Activated B cell treated with CpG ODN at 0.5 μM for 24 hours (primary cell): ENCODE measurements around the gene PPP2R2C. TPM values are rescaled to one million over a fixed set of nuclear protein-coding genes. Genes with fewer than 3 reads are reported as not detected.

Experiments
- ATAC-seq: fragments of 200-7000 bp; cut with Tn5 transposase; one replicate; pipeline ENCODE4 v1.10.0; 2021; ENCODE audit warnings: low read depth, mild to moderate bottlenecking, moderate library complexity
- CTCF ChIA-PET: fragments of 350-600 bp; sonication (Branson Sonifier 250); formaldehyde crosslinking; loops from one replicate; lab custom pipeline; 2021; ENCODE audit warnings: antibody characterized with exemption; lab: Charles Lee
- POLR2A ChIA-PET: fragments of 350-600 bp; sonication (Branson Sonifier 250); formaldehyde crosslinking; loops from one replicate; lab custom pipeline; 2021; ENCODE audit warnings: antibody characterized with exemption; lab: Charles Lee
- DNase-seq: peaks from one replicate; pipeline ENCODE4 v3.0.0; 2022
- H3K27ac Mint-ChIP-seq: one replicate; pipeline ENCODE4 v1.8.0; 2020; ENCODE audit warnings: mixed read lengths
- H3K27me3 Mint-ChIP-seq: one replicate; pipeline ENCODE4 v1.8.0; 2021; ENCODE audit warnings: mixed read lengths
- H3K36me3 Mint-ChIP-seq: one replicate; pipeline ENCODE4 v1.8.0; 2021; ENCODE audit warnings: low read depth, mixed read lengths
- H3K4me1 Mint-ChIP-seq: one replicate; pipeline ENCODE4 v1.8.0; 2021; ENCODE audit warnings: mixed read lengths
- H3K4me3 Mint-ChIP-seq: one replicate; pipeline ENCODE4 v1.8.0; 2020; ENCODE audit warnings: mild to moderate bottlenecking, mixed read lengths
- H3K9me3 Mint-ChIP-seq: one replicate; pipeline ENCODE4 v1.8.0; 2020; ENCODE audit warnings: mixed read lengths
- CTCF ChIP-seq: fragments of 200-600 bp; IDR thresholded peaks from one replicate; pipeline ENCODE4 v1.8.0; 2022; ENCODE audit warnings: antibody characterized with exemption, mild to moderate bottlenecking
- intact Hi-C: fragments of 100-400 bp; cut with micrococcal nuclease; formaldehyde crosslinking; loops from one replicate; pipeline ENCODE4 v1.15.1; 2024
- total RNA-seq: library from RNA; stranded (reverse); gene quantifications from 2 replicates; pipeline ENCODE4 v1.2.3, GENCODE V29; 2022

Gene PPP2R2C
- total RNA-seq, 1 donor from 2014 or later = not detected

GRCh38 chr4:6296026-6296425 lies 176.4 kb downstream of the PPP2R2C start:
- H3K9me3 Mint-ChIP-seq = no peaks in the 10 kb centered on the region
- CTCF ChIA-PET = no interaction called here

GRCh38 chr4:6295495-6295894 lies 176.9 kb downstream of the PPP2R2C start:
- no peak overlapping the region for H3K27ac Mint-ChIP-seq
- ChIA-PET POLR2A (no interaction called here), CTCF (no interaction called here)
- H3K9me3 Mint-ChIP-seq = no peaks in the 10 kb centered on the region
- H3K4me1 Mint-ChIP-seq = no peaks in the 10 kb centered on the region
- no peaks in the 10 kb centered on the region for H3K27me3 Mint-ChIP-seq
- ATAC-seq (no peak), DNase-seq (no peak)
- intact Hi-C loops = no loop called here
- H3K4me3 Mint-ChIP-seq = no peak overlapping the region
- H3K36me3 Mint-ChIP-seq = peaks cover 8% of the 10 kb centered on the region
- no peak for TF ChIP-seq CTCF

More at GRCh38 chr4:6296026-6296425, 176.4 kb downstream of the PPP2R2C start:
- TF ChIP-seq CTCF = no peak
- DNase-seq (no peak), ATAC-seq (no peak)
- peaks cover 13% of the 10 kb centered on the region for H3K36me3 Mint-ChIP-seq
- no peaks in the 10 kb centered on the region for H3K4me1 Mint-ChIP-seq
- no peaks in the 10 kb centered on the region for H3K27me3 Mint-ChIP-seq
- no peak overlapping the region for H3K27ac Mint-ChIP-seq
- intact Hi-C loops = no loop called here
- POLR2A ChIA-PET = no interaction called here
- no peak overlapping the region for H3K4me3 Mint-ChIP-seq

GRCh38 chr4:6294705-6295421 lies 177.6 kb downstream of the PPP2R2C start:
- intact Hi-C loops = no loop called here
- CTCF ChIA-PET = interaction anchor here (0.6 kb wide), 1 partner anchor 44 kb away, joined by 4 read pairs; no protein-coding TSS in a partner anchor
- DNase-seq = no peak

GRCh38 chr4:6293661-6294060 lies 178.8 kb downstream of the PPP2R2C start:
- POLR2A ChIA-PET = no interaction called here
- DNase-seq = no peak
- Mint-ChIP-seq H3K36me3 (peaks cover 12% of the 10 kb centered on the region), H3K27ac (no peak overlapping the region), H3K4me1 (no peaks in the 10 kb centered on the region), H3K4me3 (no peak overlapping the region), H3K9me3 (no peaks in the 10 kb centered on the region), H3K27me3 (no peaks in the 10 kb centered on the region)
- no peak for ATAC-seq
- CTCF ChIA-PET = no interaction called here
- intact Hi-C loops = no loop called here
- no peak for TF ChIP-seq CTCF

More at GRCh38 chr4:6294705-6295421, 177.6 kb downstream of the PPP2R2C start:
- TF ChIP-seq CTCF = no peak
- ATAC-seq = no peak
- Mint-ChIP-seq H3K4me3 (no peak overlapping the region), H3K27ac (no peak overlapping the region), H3K4me1 (no peaks in the 10 kb centered on the region), H3K27me3 (no peaks in the 10 kb centered on the region), H3K36me3 (peaks cover 7% of the 10 kb centered on the region), H3K9me3 (no peaks in the 10 kb centered on the region)
- POLR2A ChIA-PET = no interaction called here

GRCh38 chr4:6293097-6293445 lies 179.3 kb downstream of the PPP2R2C start:
- Mint-ChIP-seq H3K27ac (no peak overlapping the region), H3K4me3 (no peak overlapping the region), H3K36me3 (peaks cover 16% of the 10 kb centered on the region), H3K27me3 (no peaks in the 10 kb centered on the region), H3K4me1 (no peaks in the 10 kb centered on the region), H3K9me3 (no peaks in the 10 kb centered on the region)
- POLR2A ChIA-PET = no interaction called here
- CTCF ChIA-PET = no interaction called here
- no peak for TF ChIP-seq CTCF
- intact Hi-C loops = no loop called here
- no peak for DNase-seq
- ATAC-seq = no peak
